ENCODE results near the gene CCDC69. TPM values are rescaled to one million over a fixed set of nuclear protein-coding genes. Genes with fewer than 3 reads are reported as not detected.

Gene CCDC69
- total and polyA plus RNA-seq, 10 of the 15 experiments (the other 5 are each of a cell fraction or from before 2014, with no cell fraction given) = 13.5 to 106 (median 70.1) TPM

- TF ChIP-seq, protein P1, sequence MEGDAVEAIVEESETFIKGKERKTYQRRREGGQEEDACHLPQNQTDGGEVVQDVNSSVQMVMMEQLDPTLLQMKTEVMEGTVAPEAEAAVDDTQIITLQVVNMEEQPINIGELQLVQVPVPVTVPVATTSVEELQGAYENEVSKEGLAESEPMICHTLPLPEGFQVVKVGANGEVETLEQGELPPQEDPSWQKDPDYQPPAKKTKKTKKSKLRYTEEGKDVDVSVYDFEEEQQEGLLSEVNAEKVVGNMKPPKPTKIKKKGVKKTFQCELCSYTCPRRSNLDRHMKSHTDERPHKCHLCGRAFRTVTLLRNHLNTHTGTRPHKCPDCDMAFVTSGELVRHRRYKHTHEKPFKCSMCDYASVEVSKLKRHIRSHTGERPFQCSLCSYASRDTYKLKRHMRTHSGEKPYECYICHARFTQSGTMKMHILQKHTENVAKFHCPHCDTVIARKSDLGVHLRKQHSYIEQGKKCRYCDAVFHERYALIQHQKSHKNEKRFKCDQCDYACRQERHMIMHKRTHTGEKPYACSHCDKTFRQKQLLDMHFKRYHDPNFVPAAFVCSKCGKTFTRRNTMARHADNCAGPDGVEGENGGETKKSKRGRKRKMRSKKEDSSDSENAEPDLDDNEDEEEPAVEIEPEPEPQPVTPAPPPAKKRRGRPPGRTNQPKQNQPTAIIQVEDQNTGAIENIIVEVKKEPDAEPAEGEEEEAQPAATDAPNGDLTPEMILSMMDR (IDR thresholded peaks at IDR 0.05 in 2 of 3, conservative IDR thresholded peaks at IDR 0.05 in 1 of 3; ENCODE audit: control insufficient read depth in 2 of 3, extremely low read depth in 1 of 3, insufficient read depth in 1 of 3, low read depth in 3 of 3, low read length in 3 of 3) = no peak
- TF ChIP-seq MYB (IDR thresholded peaks at IDR 0.05; ENCODE audit: borderline replicate concordance, low read depth, low read length) (no peak), BCL11A (IDR thresholded peaks at IDR 0.05; ENCODE audit: low read depth, low read length) (no peak), ATF2 (IDR thresholded peaks at IDR 0.05; ENCODE audit: low read length) (no peak), TCF7 (IDR thresholded peaks at IDR 0.05; ENCODE audit: borderline replicate concordance) (no peak), SREBF2 (IDR thresholded peaks at IDR 0.05; ENCODE audit: low read length) (no peak), E2F8 (IDR thresholded peaks at IDR 0.05; ENCODE audit: low read depth, partially characterized antibody) (no peak), IKZF1 (conservative IDR thresholded peaks at IDR 0.05) (peak; percentile 36; the same call in 1 of the 2 replicates), ATF7 (IDR thresholded peaks at IDR 0.05; ENCODE audit: low read depth) (no peak), EED (IDR thresholded peaks at IDR 0.05; ENCODE audit: low read depth) (peak; percentile 77), KLF5 (IDR thresholded peaks at IDR 0.05; ENCODE audit: partially characterized antibody) (no peak), NR2C1 (IDR thresholded peaks at IDR 0.05) (no peak), MEF2B (IDR thresholded peaks at IDR 0.05; ENCODE audit: partially characterized antibody, poor library complexity, severe bottlenecking) (peak; percentile 86), TAF1 (IDR thresholded peaks at IDR 0.05; ENCODE audit: borderline replicate concordance, low read depth, low read length) (no peak), BHLHE40 (IDR thresholded peaks at IDR 0.05; ENCODE audit: borderline replicate concordance in 1 of 2, low read depth in 2 of 2, low read length in 1 of 2) (no peak), ZNF207 (IDR thresholded peaks at IDR 0.05; ENCODE audit: borderline replicate concordance) (no peak)
- TF ChIP-seq, protein P2, sequence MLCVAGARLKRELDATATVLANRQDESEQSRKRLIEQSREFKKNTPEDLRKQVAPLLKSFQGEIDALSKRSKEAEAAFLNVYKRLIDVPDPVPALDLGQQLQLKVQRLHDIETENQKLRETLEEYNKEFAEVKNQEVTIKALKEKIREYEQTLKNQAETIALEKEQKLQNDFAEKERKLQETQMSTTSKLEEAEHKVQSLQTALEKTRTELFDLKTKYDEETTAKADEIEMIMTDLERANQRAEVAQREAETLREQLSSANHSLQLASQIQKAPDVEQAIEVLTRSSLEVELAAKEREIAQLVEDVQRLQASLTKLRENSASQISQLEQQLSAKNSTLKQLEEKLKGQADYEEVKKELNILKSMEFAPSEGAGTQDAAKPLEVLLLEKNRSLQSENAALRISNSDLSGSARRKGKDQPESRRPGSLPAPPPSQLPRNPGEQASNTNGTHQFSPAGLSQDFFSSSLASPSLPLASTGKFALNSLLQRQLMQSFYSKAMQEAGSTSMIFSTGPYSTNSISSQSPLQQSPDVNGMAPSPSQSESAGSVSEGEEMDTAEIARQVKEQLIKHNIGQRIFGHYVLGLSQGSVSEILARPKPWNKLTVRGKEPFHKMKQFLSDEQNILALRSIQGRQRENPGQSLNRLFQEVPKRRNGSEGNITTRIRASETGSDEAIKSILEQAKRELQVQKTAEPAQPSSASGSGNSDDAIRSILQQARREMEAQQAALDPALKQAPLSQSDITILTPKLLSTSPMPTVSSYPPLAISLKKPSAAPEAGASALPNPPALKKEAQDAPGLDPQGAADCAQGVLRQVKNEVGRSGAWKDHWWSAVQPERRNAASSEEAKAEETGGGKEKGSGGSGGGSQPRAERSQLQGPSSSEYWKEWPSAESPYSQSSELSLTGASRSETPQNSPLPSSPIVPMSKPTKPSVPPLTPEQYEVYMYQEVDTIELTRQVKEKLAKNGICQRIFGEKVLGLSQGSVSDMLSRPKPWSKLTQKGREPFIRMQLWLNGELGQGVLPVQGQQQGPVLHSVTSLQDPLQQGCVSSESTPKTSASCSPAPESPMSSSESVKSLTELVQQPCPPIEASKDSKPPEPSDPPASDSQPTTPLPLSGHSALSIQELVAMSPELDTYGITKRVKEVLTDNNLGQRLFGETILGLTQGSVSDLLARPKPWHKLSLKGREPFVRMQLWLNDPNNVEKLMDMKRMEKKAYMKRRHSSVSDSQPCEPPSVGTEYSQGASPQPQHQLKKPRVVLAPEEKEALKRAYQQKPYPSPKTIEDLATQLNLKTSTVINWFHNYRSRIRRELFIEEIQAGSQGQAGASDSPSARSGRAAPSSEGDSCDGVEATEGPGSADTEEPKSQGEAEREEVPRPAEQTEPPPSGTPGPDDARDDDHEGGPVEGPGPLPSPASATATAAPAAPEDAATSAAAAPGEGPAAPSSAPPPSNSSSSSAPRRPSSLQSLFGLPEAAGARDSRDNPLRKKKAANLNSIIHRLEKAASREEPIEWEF (IDR thresholded peaks at IDR 0.05; ENCODE audit: insufficient replicate concordance, low read depth, low read length) = no peak
Measured at GRCh38 chr5:151158287-151158661, 65.6 kb downstream of the CCDC69 start (continued).

All from GM12878 (cell line).